OCI-LY3 (cell line): ENCODE data around the gene GMCL1.
"Not testable (repeated sequence)": the region's sequence is repeated elsewhere in the genome, so short reads cannot be mapped to it uniquely, and the experiment has no call there.

ENCODE experiments used
- H2AFZ ChIP-seq: fragments of 200-600, 300-600 bp; shearing (Covaris generic); 2 replicates; pipeline ENCODE4 v1.6.0; 2014; ENCODE audit warnings: antibody characterized with exemption, low read depth, low read length
- H3K27ac ChIP-seq: fragments of 200-600, 300-600 bp; sonication (generic); 2 replicates; pipeline ENCODE4 v1.5.1; 2014; ENCODE audit warnings: mild to moderate bottlenecking, low read length, moderate library complexity, mixed read lengths
- H3K27me3 ChIP-seq: fragments of 200-600, 300-600 bp; sonication (generic); 2 replicates; pipeline ENCODE4 v1.6.1; 2014; ENCODE audit warnings: low read depth, low read length, mixed read lengths
- H3K36me3 ChIP-seq: fragments of 200-600, 300-600 bp; sonication (generic); replicated peaks from 2 replicates; pipeline ENCODE3; 2014; ENCODE audit warnings: low read depth, low read length, mixed read lengths
- H3K4me1 ChIP-seq: fragments of 300-600, 200-600 bp; sonication (generic); 2 replicates; pipeline ENCODE4 v1.6.1; 2014; ENCODE audit warnings: low read length, mixed read lengths
- H3K4me2 ChIP-seq: fragments of 200-600, 300-600 bp; sonication (generic); 2 replicates; pipeline ENCODE4 v1.6.1; 2014; ENCODE audit warnings: low read length, mixed read lengths
- H3K4me3 ChIP-seq: fragments of 300-600, 200-600 bp; sonication (generic); 2 replicates; pipeline ENCODE4 v1.5.1; 2014; ENCODE audit warnings: antibody characterized with exemption, mild to moderate bottlenecking, low read length, moderate library complexity
- H3K79me2 ChIP-seq: fragments of 300-600, 200-600 bp; shearing (Covaris generic); 2 replicates; pipeline ENCODE4 v1.6.1; 2014; ENCODE audit warnings: mild to moderate bottlenecking, low read length, mixed read lengths
- H3K9ac ChIP-seq: fragments of 300-600, 200-600 bp; shearing (Covaris generic); 2 replicates; pipeline ENCODE4 v1.6.0; 2014; ENCODE audit warnings: mild to moderate bottlenecking, low read length, moderate library complexity
- H3K9me3 ChIP-seq: fragments of 200-600, 300-600 bp; shearing (Covaris generic); 2 replicates; pipeline ENCODE4 v1.6.1; 2014; ENCODE audit warnings: low read length, mixed read lengths; ENCODE audit not compliant: insufficient read depth
- H4K20me1 ChIP-seq: fragments of 200-600, 300-600 bp; sonication (generic); 2 replicates; pipeline ENCODE4 v1.6.1; 2016; ENCODE audit warnings: low read length, mixed read lengths; ENCODE audit not compliant: insufficient read depth
- CTCF ChIP-seq: fragments of 200-600, 300-600 bp; sonication (generic); IDR thresholded peaks from 2 replicates; pipeline ENCODE4 v1.5.1; 2014; ENCODE audit warnings: antibody characterized with exemption, low read length, low read depth
- EZH2phosphoT487 ChIP-seq: fragments of 200-600 bp; shearing (Covaris generic); IDR thresholded peaks from 2 replicates; pipeline ENCODE4 v1.6.1; 2018; ENCODE audit warnings: antibody characterized with exemption, mixed run types, low read depth

The GMCL1 gene

GRCh38 chr2:69817729-69818501, 11.5 kb upstream of the GMCL1 start:
- Histone ChIP-seq H3K36me3 (no peaks in the 10 kb centered on the region), H3K4me2 (no peak overlapping the region), H3K9ac (no peak overlapping the region), H4K20me1 (no peaks in the 10 kb centered on the region), H3K9me3 (no peaks in the 10 kb centered on the region), H3K27me3 (no peaks in the 10 kb centered on the region), H2AFZ (no peak overlapping the region), H3K4me3 (no peak overlapping the region), H3K27ac (no peak overlapping the region), H3K79me2 (no peaks in the 10 kb centered on the region), H3K4me1 (peaks cover 12% of the 10 kb centered on the region)
- TF ChIP-seq EZH2phosphoT487 (no peak), CTCF (no peak)

- H3K4me1 ChIP-seq = peaks cover 12% of the 10 kb centered on the region
- H3K36me3 ChIP-seq = peaks cover 2% of the 10 kb centered on the region
- no peaks in the 10 kb centered on the region for H4K20me1 ChIP-seq
- H3K79me2 ChIP-seq = peaks cover 34% of the 10 kb centered on the region
- no peak overlapping the region for H3K4me3 ChIP-seq
- H3K27me3 ChIP-seq = no peaks in the 10 kb centered on the region
- H2AFZ ChIP-seq = no peak overlapping the region; the same call in 1 of the 2 replicates
- no peaks in the 10 kb centered on the region for H3K9me3 ChIP-seq
- peak overlapping the region; percentile 91; the same call in 1 of the 2 replicates for H3K4me2 ChIP-seq
- TF ChIP-seq CTCF (no peak), EZH2phosphoT487 (no peak)
- no peak overlapping the region for H3K27ac ChIP-seq
- H3K9ac ChIP-seq = no peak overlapping the region
Observed at GRCh38 chr2:69827796-69828540, 1.5 kb upstream of the GMCL1 start.

- Histone ChIP-seq H2AFZ (peak overlapping the region; percentile 87), H3K79me2 (peaks cover 42% of the 10 kb centered on the region), H3K27me3 (no peaks in the 10 kb centered on the region), H3K4me1 (peaks cover 12% of the 10 kb centered on the region), H3K9ac (peak overlapping the region; percentile 78), H3K27ac (peak overlapping the region; percentile 60), H4K20me1 (no peaks in the 10 kb centered on the region), H3K4me2 (peak overlapping the region; percentile 91), H3K36me3 (peaks cover 3% of the 10 kb centered on the region), H3K9me3 (no peaks in the 10 kb centered on the region), H3K4me3 (peak overlapping the region; percentile 86)
- TF ChIP-seq EZH2phosphoT487 (no peak), CTCF (no peak)
Observed at GRCh38 chr2:69828938-69829255, 563 bp upstream of the GMCL1 start.

- Histone ChIP-seq H3K9ac (peak overlapping the region; percentile 86), H4K20me1 (no peaks in the 10 kb centered on the region), H3K27ac (peak overlapping the region; percentile 21; the same call in 1 of the 2 replicates), H3K9me3 (no peaks in the 10 kb centered on the region), H3K4me1 (peaks cover 12% of the 10 kb centered on the region), H3K4me2 (peak overlapping the region; percentile 91), H3K36me3 (peaks cover 3% of the 10 kb centered on the region), H3K79me2 (peaks cover 56% of the 10 kb centered on the region), H2AFZ (peak overlapping the region; percentile 56; the same call in 1 of the 2 replicates), H3K27me3 (no peaks in the 10 kb centered on the region), H3K4me3 (peak overlapping the region; percentile 86)
- TF ChIP-seq CTCF = no peak
- TF ChIP-seq EZH2phosphoT487 = no peak
Observed at GRCh38 chr2:69830045-69830905, 815 bp downstream of the GMCL1 start.

- Histone ChIP-seq H3K9ac (peak overlapping the region; percentile 86; the same call in 1 of the 2 replicates), H3K79me2 (peaks cover 62% of the 10 kb centered on the region), H3K4me2 (peak overlapping the region; percentile 91), H3K4me3 (peak overlapping the region; percentile 86), H3K4me1 (peaks cover 13% of the 10 kb centered on the region)
- not testable (repeated sequence) for H3K36me3 ChIP-seq, H3K27me3 ChIP-seq, H4K20me1 ChIP-seq, H3K27ac ChIP-seq, H3K9me3 ChIP-seq, H2AFZ ChIP-seq
Observed at GRCh38 chr2:69830906-69831241, 1.4 kb downstream of the GMCL1 start.
